Stimulated activated CD4-positive, alpha-beta T cell treated with anti-CD3 and anti-CD28 coated beads, Interleukin-2, amount 100 ng/mL, for 48 hours (primary cell): ENCODE data around the gene PPP1R3F.

Source experiments
- DNase-seq, 2 donors: peaks; one replicate each; pipeline ENCODE4 v3.0.0-alpha.2; 2020

Gene PPP1R3F, protein sequence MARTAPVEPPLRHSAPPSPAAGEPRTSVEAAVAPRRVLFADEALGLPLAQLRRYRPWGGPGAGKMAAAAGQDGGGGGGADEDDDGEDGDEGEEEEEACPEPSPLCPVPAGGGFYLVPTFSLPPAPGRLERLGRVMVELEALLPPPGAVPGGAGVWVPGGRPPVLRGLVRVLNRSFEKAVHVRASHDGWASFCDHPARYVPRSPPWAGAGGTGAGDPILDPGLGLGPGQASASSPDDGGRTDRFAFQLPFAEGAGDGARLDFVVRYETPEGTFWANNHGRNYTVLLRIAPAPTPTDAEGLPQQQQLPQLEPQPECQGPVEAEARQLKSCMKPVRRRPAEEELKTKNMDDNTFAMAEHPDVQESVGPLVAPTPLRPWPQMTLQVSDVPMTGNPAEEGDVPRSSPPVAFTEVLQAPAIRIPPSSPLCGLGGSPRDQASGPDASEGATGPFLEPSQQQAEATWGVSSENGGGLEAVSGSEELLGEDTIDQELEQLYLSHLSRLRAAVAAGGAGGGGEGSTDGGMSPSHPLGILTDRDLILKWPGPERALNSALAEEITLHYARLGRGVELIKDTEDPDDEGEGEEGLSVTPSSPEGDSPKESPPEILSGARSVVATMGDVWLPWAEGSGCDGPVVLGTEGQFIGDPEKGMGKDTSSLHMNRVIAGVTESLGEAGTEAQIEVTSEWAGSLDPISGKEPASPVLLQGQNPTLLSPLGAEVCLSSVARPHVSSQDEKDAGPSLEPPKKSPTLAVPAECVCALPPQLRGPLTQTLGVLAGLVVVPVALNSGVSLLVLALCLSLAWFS

DNA sequence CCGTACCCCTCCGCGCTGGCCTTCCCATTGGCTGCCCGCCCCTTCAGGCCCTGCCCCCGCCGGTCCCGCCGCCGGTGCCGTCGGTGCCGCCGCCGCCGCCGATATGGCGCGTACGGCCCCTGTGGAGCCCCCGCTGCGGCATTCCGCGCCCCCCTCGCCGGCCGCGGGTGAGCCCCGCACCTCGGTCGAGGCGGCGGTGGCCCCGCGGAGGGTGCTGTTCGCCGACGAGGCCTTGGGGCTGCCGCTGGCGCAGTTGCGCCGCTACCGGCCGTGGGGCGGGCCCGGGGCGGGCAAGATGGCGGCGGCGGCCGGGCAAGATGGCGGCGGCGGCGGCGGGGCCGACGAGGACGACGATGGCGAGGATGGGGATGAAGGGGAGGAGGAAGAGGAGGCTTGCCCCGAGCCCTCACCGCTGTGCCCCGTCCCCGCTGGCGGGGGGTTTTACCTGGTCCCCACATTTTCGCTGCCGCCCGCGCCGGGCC lies at the start of gene PPP1R3F:
Gene PPP1R3F, plus strand, starts transcription at position 27 of the 482 bp plus-strand sequence. Its CDS starts 77 bp downstream, at position 104.
- peak in 1 of 2 donors; percentile 36 for DNase-seq

- DNase-seq = no peak
Observed at GRCh38 chrX:49220100-49220499, 49.5 kb upstream of the PPP1R3F start.

GRCh38 chrX:49221868-49222267 lies 47.7 kb upstream of the PPP1R3F start:
- no peak for DNase-seq

- DNase-seq = no peak
Observed at GRCh38 chrX:49225858-49226257, 43.7 kb upstream of the PPP1R3F start.

DNA sequence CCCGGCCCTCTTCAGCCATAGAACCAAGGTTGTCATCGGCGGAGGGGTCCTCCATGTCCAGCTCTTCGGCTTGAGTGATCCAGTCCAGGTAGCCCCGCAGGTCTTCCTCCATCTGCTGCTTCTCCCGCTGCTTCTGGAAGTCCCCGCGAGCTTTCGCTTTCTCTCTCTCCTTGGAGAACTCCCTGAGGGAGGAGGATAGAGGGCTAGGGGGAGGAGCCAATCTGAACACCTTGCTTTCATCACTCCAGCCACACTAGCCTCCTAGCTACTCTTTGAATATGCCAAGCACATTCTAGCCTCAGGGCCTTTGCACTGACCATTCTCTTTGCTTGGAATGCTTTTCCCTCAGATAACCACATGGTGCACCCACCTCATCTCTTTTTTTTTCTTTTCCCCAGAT lies 42.6 kb upstream of the PPP1R3F start:
- no peak for DNase-seq

DNA sequence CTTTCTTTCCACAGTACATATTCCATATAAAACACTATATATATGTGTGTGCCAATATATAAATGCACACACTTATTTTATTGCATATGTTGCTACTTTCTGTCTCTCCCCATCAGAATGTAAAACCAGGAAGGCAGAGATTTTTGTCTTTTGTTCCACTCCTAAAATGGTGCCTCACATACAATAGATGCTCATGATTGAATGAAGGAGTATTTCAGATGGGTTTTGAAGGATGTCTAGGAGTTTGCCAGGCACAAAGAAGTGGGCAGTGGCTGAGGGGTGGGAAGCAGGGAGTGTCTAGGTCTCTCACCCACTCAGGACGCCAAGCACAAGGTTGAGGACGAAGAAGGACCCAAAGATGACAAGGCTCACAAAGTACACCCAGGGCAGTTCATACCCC lies 41.9 kb upstream of the PPP1R3F start:
- no peak for DNase-seq

- DNase-seq = no peak
Observed at GRCh38 chrX:49228185-49228584, 41.4 kb upstream of the PPP1R3F start.

- DNase-seq = peak; percentile 41 to 44
Observed at GRCh38 chrX:49230500-49231232, 38.9 kb upstream of the PPP1R3F start.

- DNase-seq = no peak
Observed at GRCh38 chrX:49231333-49232000, 38.1 kb upstream of the PPP1R3F start.

GRCh38 chrX:49232525-49232924 lies 37.1 kb upstream of the PPP1R3F start:
- no peak for DNase-seq

DNA sequence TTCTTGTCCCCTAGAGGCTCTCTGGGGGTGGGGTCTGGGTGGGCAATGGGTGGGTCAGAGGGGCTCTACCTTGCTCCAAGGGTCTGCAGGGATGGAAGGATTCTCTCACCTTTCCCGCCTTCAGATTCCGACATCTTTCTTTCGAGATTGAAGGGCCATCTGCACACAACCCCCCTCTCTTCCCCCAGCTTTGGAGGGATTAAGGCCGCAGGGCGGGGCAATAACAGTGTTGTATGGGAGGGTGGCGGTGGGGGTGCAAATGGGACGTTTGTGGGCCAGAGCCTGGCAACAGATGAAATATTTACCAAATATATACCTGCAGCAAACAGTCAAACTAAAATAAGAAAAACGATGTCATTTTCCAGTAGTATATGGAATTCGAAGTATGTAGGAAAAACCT lies 36.4 kb upstream of the PPP1R3F start, which contains the start of gene CACNA1F:
Gene CACNA1F, minus strand, starts transcription at position 165 of the 400 bp plus-strand sequence. Its CDS starts 31 bp downstream, at position 134.
- DNase-seq = no peak

GRCh38 chrX:49233887-49234555 lies 35.6 kb upstream of the PPP1R3F start:
- no peak for DNase-seq

DNA sequence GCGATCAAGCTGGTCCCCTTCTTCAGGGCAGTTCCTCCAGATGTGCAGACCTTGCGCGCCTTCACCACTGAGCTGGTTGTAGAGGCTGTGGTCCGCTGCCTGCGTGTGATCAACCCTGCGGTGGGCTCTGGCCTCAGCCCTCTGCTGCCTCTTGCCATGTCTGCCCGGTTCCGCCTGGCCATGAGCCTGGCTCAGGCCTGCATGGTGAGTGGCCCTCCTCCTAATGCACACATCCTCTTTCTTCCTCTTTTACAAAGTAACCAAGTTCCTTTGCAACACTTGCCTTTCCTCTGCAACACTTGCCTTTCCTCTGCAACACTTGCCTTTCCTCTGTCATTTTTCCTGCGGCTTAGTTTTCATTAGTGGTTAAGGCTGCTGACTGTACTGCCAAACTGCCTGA lies 32.5 kb upstream of the PPP1R3F start:
- no peak for DNase-seq

DNA sequence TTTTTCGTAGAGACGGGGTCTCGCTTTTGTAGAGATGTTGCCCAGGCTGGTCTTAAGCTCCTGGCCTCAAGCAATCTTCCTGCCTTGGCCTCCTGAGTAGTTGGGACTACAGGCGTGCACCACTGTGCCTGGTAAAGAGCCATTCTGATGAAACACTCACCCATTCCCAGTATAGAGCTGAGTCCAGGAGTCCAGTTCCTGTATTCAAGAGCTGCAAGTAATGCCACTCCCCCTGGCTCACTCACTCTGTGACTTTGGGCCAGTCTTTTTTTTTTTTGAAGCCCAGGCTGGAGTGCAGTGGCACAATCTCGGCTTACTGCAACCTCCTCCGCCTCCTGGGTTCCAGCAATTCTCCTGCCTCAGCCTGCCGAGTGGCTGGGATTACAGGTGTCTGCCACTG lies 30.9 kb upstream of the PPP1R3F start:
- no peak for DNase-seq

DNA sequence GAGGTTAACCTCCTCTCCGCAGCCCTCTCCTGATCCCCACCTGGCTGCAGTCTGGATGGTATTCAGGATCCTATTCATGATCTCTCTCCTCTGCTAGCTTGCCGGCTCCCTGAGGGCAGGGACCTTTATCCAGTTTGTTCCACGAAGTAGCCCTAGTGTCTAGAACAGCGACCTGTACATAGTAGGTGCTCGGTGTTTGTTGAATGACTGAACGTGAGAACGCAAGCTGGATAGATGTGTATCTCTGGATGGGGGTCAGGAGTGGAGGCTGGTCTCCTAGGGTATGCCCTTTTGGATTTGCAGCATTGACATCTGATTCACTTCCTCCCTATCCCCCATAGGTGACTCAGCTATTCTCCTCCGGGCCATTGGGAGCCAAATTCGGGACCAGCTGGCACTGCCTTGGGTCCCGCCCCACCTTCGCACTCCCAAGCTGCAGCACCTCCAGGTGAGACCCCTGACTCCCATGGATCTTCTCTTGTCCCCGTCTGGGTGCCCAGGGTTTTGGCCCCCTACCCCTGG lies 27.0 kb upstream of the PPP1R3F start:
- no peak for DNase-seq

DNA sequence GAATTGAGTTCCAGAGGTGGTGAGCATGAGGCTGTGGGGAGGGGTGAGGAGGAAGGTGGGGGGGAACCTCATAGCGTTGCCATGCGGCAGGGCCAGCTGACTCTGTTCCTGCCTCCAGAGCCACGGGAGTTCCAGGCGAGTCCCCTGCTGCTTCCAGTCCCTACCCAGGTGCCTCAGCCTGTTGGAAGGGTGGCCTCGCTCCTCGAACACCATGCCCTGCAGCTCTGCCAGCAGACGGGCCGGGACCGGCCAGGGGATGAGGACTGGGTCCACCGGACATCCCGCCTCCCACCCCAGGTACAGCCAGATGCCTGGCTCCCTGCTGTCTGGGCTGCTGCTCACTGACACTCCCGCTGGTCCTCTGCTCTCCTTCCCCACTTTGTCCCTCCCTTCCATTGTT lies 26.4 kb upstream of the PPP1R3F start:
- no peak for DNase-seq

GRCh38 chrX:49244207-49244606 lies 25.4 kb upstream of the PPP1R3F start:
- DNase-seq = no peak

DNA sequence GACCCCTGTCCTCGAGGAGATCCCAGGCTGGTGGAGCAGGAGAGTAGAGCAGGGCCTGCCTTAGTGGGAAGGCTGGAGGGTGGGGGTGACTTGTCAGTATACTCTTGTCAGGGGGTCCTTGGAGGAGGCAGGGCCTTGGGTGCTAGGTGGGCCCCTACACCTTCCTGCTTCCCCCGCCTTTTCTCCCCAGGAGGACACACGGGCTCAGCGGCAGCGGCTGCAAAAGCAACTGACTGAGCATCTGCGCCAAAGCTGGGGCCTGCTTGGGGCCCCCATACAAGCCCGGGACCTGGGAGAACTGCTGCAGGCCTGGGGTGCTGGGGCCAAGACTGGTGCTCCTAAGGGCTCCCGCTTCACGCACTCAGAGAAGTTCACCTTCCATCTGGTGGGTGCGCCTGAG lies 23.1 kb upstream of the PPP1R3F start:
- no peak for DNase-seq

DNA sequence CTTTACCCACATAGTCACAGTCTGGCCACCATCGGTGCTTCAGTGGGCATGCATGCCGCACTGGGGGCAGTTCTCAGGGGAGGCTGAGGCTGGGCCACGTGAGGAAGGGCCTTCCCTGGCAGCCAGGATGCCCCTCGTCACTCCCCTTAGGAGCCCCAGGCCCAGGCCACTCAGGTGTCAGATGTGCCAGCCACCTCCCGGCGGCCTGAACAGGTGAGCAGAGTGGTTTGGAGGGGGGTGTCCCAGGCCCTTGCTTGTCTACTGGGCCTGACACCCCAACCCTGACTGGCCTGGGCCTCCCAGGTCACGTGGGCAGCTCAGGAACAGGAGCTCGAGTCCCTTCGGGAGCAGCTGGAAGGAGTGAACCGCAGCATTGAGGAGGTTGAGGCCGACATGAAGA lies 22.2 kb upstream of the PPP1R3F start:
- DNase-seq = no peak

- no peak for DNase-seq
Observed at GRCh38 chrX:49247916-49248811, 21.4 kb upstream of the PPP1R3F start.

- no peak for DNase-seq
Observed at GRCh38 chrX:49249071-49249470, 20.5 kb upstream of the PPP1R3F start.
